K562 (cell line): ENCODE data around the gene RNF215. TPM values are rescaled to one million over a fixed set of nuclear protein-coding genes. Genes with fewer than 3 reads are reported as not detected.

ENCODE experiments used
- ATF1 ChIP-seq, 2 experiments: fragments of 450-650 bp in 1 of 2; IDR thresholded peaks; 2 replicates each; pipeline ENCODE4 v1.6.1; 2016; ENCODE audit warnings: missing compliant biosample characterization in 1 of 2, missing genetic modification characterization in 1 of 2
- DDX20 ChIP-seq: fragments of 450-650 bp; IDR thresholded peaks from 2 replicates; pipeline ENCODE4 v1.6.1; 2016; ENCODE audit warnings: missing genetic modification characterization, low read depth, mild to moderate bottlenecking, missing compliant biosample characterization, moderate library complexity
- ESRRA ChIP-seq: fragments of 450-650 bp; IDR thresholded peaks from 2 replicates; pipeline ENCODE4 v1.6.1; 2014; ENCODE audit warnings: low read depth, mild to moderate bottlenecking, moderate library complexity, borderline replicate concordance
- FOXM1 ChIP-seq, 2 experiments: fragments of 450-650 bp in 1 of 2; sonication (generic) in 1 of 2; formaldehyde crosslinking in 1 of 2; IDR thresholded peaks; 2 replicates each; pipeline versions ENCODE4 v1.6.1 to v1.9.0; 2017 to 2022; ENCODE audit warnings: low read depth in 2 of 2, mild to moderate bottlenecking in 2 of 2, missing genetic modification reagents in 1 of 2, moderate library complexity in 1 of 2
- HSF4 ChIP-seq: fragments of 250-450 bp; sonication (Bioruptor Pico); IDR thresholded peaks from 2 replicates; pipeline ENCODE4 v2.1.2; 2022; ENCODE audit warnings: mild to moderate bottlenecking, moderate library complexity, borderline replicate concordance
- KAT7 ChIP-seq: sonication (generic); formaldehyde crosslinking; IDR thresholded peaks from 2 replicates; pipeline ENCODE4 v1.8.0; 2022; ENCODE audit warnings: missing genetic modification reagents, mild to moderate bottlenecking, borderline replicate concordance
- MYC ChIP-seq, 2 experiments: fragments of 250-450 bp in 1 of 2; sonication (Bioruptor Pico) in 1 of 2; IDR thresholded peaks; 2 replicates each; pipeline versions ENCODE4 v1.5.1 to v1.6.1; 2012 to 2021; ENCODE audit warnings: low read depth in 2 of 2, borderline replicate concordance in 1 of 2, improper control_type of control experiment in 1 of 2, low read length in 1 of 2, mild to moderate bottlenecking in 1 of 2, moderate library complexity in 1 of 2
- NFE2 ChIP-seq: IDR thresholded peaks from 2 replicates; pipeline ENCODE4 v1.6.1; 2014; ENCODE audit warnings: antibody characterized with exemption, low read depth
- NR2C2 ChIP-seq, 2 experiments: fragments of 200-800 bp in 1 of 2; sonication (Bioruptor generic) in 1 of 2; sonication (generic) in 1 of 2; formaldehyde crosslinking in 1 of 2; IDR thresholded peaks; 2 replicates each; pipeline versions ENCODE4 v1.6.1 to v1.8.0; 2016 to 2022; ENCODE audit warnings: mild to moderate bottlenecking in 1 of 2, missing compliant biosample characterization in 1 of 2, missing genetic modification characterization in 1 of 2, missing genetic modification reagents in 1 of 2
- PHF21A ChIP-seq: fragments of 450-650 bp; IDR thresholded peaks from 2 replicates; pipeline ENCODE4 v1.6.1; 2017; ENCODE audit warnings: low read depth, borderline replicate concordance
- SRF ChIP-seq, 2 experiments: fragments of 250-450, 450-650 bp in 1 of 2; sonication (Bioruptor Pico) in 1 of 2; sonication (generic) in 1 of 2; formaldehyde crosslinking; IDR thresholded peaks; 2 replicates each; pipeline versions ENCODE4 v1.5.0 to v1.5.1; 2020 to 2022; ENCODE audit warnings: mild to moderate bottlenecking in 1 of 2, missing genetic modification reagents in 1 of 2
- TOE1 ChIP-seq, 2 experiments: fragments of 450-650 bp in 1 of 2; sonication (generic) in 1 of 2; formaldehyde crosslinking in 1 of 2; IDR thresholded peaks; 2 replicates each; pipeline versions ENCODE4 v1.7.1 to v1.8.0; 2016 to 2022; ENCODE audit warnings: borderline replicate concordance in 2 of 2, mild to moderate bottlenecking in 2 of 2, antibody characterized with exemption in 1 of 2, inconsistent platforms in 1 of 2, low read depth in 1 of 2, missing genetic modification reagents in 1 of 2, moderate library complexity in 1 of 2
- U2AF1 ChIP-seq: fragments of 200-400 bp; formaldehyde crosslinking; optimal IDR thresholded peaks from 2 replicates; pipeline ENCODE3; 2017; ENCODE audit warnings: mild to moderate bottlenecking, low read depth, low read length, moderate library complexity
- XRCC3 ChIP-seq: fragments of 450-650 bp; IDR thresholded peaks from 2 replicates; pipeline ENCODE4 v1.6.1; 2017; ENCODE audit warnings: mild to moderate bottlenecking, moderate library complexity
- ZFP36 ChIP-seq: fragments of 150-350 bp; IDR thresholded peaks from 2 replicates; pipeline ENCODE4 v1.6.1; 2018; ENCODE audit warnings: low read length, low read depth; ENCODE audit not compliant: partially characterized antibody
- ZNF134 ChIP-seq: fragments of 250-450 bp; sonication (Bioruptor Pico); conservative IDR thresholded peaks from 2 replicates; pipeline ENCODE4 v1.4.0; 2020
- polyA plus RNA-seq, 8 experiments: library from polyadenylated mRNA; depleted of rRNA in 4 of 8; stranded (reverse) in 5 of 8; unstranded in 3 of 8; fragments of >200 nt; fragmentation: Nextera tagmentation in 2 of 8; fragmentation: Illumina TruSeq in 1 of 8; extraction: Ambion mirVana in 2 of 8; extraction: Trizol in 1 of 8; gene quantifications; 2 replicates each; pipeline versions ENCODE4 v1.2.1 to v1.2.3, GENCODE V29; 2011 to 2014; ENCODE audit warnings: inconsistent platforms in 1 of 8, missing spikeins in 1 of 8
- total RNA-seq, 7 experiments: library from RNA; depleted of rRNA in 6 of 7; stranded (reverse); fragments of >200 nt in 6 of 7; fragmentation: Illumina TruSeq in 2 of 7; extraction: Trizol in 2 of 7; gene quantifications; 2 replicates each; pipeline versions ENCODE4 v1.2.1 to v1.2.3, GENCODE V29; 2011 to 2021; ENCODE audit warnings: low replicate concordance in 1 of 7
- TF ChIP-seq, protein P1 (sequence below): fragments of 250-450 bp; sonication (Bioruptor Pico); IDR thresholded peaks from 2 replicates; pipeline ENCODE4 v1.8.0; 2022; ENCODE audit warnings: inconsistent platforms, mild to moderate bottlenecking, moderate library complexity, borderline replicate concordance
- TF ChIP-seq, protein P2 (sequence below): IDR thresholded peaks from 2 replicates; pipeline ENCODE4 v1.6.1; 2011; ENCODE audit warnings: borderline replicate concordance, low read depth, mild to moderate bottlenecking, moderate library complexity, low read length; ENCODE audit not compliant: insufficient read depth, poor library complexity, severe bottlenecking
- TF ChIP-seq, protein P3 (sequence below): sonication (generic); formaldehyde crosslinking; IDR thresholded peaks from 2 replicates; pipeline ENCODE4 v1.5.0; 2020; ENCODE audit warnings: missing genetic modification reagents

Gene RNF215
- total and polyA plus RNA-seq, 9 of the 15 experiments (the other 6 are each of a cell fraction or from before 2014, with no cell fraction given), result 0.08 to 9.8 (median 2.7) TPM

DNA sequence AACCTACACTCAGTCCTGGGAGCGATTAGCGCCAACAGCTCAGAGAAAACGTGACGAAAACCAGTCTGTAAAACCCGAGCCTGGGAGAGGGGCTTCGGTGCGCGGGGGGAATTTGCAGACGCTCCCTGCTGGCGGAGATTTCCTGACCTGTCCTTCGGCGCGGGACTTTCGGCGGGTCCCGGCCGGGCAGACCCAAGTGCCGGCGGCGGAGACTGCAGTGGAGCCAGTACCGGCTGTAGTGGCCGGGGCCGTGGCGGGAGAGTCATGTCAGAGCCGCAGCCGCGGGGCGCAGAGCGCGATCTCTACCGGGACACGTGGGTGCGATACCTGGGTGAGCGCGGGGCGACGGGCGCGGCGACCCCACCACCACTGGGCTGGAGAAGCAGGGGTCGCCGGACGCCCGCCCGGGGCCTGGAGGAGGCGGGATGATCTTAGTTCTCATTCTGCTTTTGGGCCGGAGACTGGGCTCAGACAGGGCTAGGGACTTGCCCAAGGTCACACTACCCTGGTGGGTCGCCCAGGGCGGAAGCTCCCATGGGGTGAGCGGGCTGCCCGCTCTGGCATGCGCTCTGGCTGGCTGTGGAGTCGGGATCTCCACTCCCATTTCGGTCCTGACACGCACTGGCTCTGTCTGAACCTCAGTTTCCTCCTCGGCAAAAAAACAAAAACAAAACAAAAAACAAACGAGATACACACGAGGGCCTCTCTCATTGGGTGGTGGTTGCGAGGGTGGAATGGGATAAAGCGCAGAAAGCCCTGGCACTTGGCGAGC, 38.6 kb upstream of the RNF215 start, which contains the start of gene MTFP1 (continued):
- TF ChIP-seq DDX20 (tag) (no peak), FOXM1 (IDR thresholded peaks at IDR 0.05; ENCODE audit: low read depth) (0 out of 2 replicates have a peak, but pooled peaks have one; percentile 40), FOXM1 (CRISPR knock-in tag; IDR thresholded peaks at IDR 0.05; ENCODE audit: low read depth) (no peak; the same call in 1 of the 2 replicates), MYC (IDR thresholded peaks at IDR 0.05; ENCODE audit: low read depth, low read length) (peak; percentile 24; the same call in 1 of the 2 replicates), MYC (CRISPR knock-in tag; IDR thresholded peaks at IDR 0.05; ENCODE audit: borderline replicate concordance, low read depth) (peak; percentile 35; the same call in 1 of the 2 replicates), ATF1 (CRISPR knock-in tag; IDR thresholded peaks at IDR 0.05) (no peak), ATF1 (tag; IDR thresholded peaks at IDR 0.05) (peak; percentile 15; the same call in 1 of the 2 replicates), U2AF1 (no peak), NFE2 (no peak), ZNF134 (CRISPR knock-in tag) (no peak; the same call in 1 of the 2 replicates), HSF4 (no peak), TOE1 (IDR thresholded peaks at IDR 0.05; ENCODE audit: borderline replicate concordance) (peak; percentile 52; the same call in 1 of the 2 replicates), TOE1 (CRISPR knock-in tag; IDR thresholded peaks at IDR 0.05; ENCODE audit: borderline replicate concordance, low read depth) (no peak), PHF21A (0 out of 2 replicates have a peak, but pooled peaks have one; percentile 19), KAT7 (CRISPR knock-in tag) (0 out of 2 replicates have a peak, but pooled peaks have one; percentile 18), ESRRA (peak; percentile 65; the same call in 1 of the 2 replicates), ZFP36 (peak; percentile 38), XRCC3 (no peak), NR2C2 (CRISPR knock-in tag; IDR thresholded peaks at IDR 0.05) (no peak), NR2C2 (tag; IDR thresholded peaks at IDR 0.05) (peak; percentile 40; the same call in 1 of the 2 replicates), SRF (CRISPR knock-in tag; IDR thresholded peaks at IDR 0.05) (no peak)
- TF ChIP-seq, protein P1, sequence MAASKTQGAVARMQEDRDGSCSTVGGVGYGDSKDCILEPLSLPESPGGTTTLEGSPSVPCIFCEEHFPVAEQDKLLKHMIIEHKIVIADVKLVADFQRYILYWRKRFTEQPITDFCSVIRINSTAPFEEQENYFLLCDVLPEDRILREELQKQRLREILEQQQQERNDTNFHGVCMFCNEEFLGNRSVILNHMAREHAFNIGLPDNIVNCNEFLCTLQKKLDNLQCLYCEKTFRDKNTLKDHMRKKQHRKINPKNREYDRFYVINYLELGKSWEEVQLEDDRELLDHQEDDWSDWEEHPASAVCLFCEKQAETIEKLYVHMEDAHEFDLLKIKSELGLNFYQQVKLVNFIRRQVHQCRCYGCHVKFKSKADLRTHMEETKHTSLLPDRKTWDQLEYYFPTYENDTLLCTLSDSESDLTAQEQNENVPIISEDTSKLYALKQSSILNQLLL, result no peak
- TF ChIP-seq, protein P2, sequence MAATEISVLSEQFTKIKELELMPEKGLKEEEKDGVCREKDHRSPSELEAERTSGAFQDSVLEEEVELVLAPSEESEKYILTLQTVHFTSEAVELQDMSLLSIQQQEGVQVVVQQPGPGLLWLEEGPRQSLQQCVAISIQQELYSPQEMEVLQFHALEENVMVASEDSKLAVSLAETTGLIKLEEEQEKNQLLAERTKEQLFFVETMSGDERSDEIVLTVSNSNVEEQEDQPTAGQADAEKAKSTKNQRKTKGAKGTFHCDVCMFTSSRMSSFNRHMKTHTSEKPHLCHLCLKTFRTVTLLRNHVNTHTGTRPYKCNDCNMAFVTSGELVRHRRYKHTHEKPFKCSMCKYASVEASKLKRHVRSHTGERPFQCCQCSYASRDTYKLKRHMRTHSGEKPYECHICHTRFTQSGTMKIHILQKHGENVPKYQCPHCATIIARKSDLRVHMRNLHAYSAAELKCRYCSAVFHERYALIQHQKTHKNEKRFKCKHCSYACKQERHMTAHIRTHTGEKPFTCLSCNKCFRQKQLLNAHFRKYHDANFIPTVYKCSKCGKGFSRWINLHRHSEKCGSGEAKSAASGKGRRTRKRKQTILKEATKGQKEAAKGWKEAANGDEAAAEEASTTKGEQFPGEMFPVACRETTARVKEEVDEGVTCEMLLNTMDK, result no peak
- TF ChIP-seq, protein P3, sequence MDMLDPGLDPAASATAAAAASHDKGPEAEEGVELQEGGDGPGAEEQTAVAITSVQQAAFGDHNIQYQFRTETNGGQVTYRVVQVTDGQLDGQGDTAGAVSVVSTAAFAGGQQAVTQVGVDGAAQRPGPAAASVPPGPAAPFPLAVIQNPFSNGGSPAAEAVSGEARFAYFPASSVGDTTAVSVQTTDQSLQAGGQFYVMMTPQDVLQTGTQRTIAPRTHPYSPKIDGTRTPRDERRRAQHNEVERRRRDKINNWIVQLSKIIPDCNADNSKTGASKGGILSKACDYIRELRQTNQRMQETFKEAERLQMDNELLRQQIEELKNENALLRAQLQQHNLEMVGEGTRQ (CRISPR knock-in tag), result peak; percentile 40; the same call in 1 of the 2 replicates
